ENCODE measurements around the gene SSBP4.

SSBP4 gene

DNA sequence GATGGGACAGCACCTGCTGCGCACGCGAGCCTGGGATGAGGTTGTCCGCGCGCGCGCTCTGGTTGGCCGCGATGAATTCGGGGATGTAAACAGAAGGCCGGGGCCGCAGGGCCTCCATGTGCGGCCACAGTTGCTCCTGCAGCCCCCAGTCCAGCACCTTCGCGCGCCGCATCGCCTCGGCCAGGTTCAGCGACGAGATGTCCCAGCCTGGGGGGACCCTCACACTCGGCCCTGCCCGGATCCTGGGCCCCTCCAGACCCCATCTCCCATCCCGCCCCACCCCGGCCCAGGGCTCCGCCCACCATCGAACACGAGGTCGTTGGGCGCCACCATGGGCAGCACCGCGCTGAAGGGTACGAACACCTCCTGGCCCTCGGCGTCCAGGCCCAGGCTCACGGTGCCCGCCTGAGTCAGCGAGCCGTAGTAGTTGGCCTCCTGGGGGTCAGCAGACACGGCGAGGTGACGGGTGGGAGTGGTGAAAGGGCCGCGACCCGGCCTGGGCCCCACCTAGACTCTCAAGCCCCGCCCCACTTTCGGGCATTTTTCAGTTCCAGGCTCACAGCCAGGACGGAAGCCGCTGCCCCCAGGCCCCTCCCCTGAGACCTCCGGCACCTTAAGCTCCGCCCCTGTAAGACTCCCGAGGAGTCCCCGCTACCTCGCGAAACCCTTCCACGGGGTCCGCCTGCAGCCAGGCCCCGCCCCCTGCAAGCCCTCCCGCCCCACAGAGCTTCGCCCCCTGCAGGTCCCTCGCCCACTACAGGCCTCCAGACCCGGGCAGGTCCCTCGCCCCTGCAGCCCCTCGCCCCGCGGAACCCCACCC is 17.7 kb downstream of the SSBP4 start:
- ChIA-PET CTCF (no interaction called here), POLR2A (interaction anchor here (1.0 kb wide), 1 partner anchor 10 kb away, joined by 3 read pairs; no protein-coding TSS in a partner anchor)
- TF ChIP-seq, protein P1, sequence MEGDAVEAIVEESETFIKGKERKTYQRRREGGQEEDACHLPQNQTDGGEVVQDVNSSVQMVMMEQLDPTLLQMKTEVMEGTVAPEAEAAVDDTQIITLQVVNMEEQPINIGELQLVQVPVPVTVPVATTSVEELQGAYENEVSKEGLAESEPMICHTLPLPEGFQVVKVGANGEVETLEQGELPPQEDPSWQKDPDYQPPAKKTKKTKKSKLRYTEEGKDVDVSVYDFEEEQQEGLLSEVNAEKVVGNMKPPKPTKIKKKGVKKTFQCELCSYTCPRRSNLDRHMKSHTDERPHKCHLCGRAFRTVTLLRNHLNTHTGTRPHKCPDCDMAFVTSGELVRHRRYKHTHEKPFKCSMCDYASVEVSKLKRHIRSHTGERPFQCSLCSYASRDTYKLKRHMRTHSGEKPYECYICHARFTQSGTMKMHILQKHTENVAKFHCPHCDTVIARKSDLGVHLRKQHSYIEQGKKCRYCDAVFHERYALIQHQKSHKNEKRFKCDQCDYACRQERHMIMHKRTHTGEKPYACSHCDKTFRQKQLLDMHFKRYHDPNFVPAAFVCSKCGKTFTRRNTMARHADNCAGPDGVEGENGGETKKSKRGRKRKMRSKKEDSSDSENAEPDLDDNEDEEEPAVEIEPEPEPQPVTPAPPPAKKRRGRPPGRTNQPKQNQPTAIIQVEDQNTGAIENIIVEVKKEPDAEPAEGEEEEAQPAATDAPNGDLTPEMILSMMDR (IDR thresholded peaks at IDR 0.05; ENCODE audit: insufficient read depth, low read length, missing control alignments): no peak
- H3K4me3 ChIP-seq (ENCODE audit: low read depth, low read length): peak overlapping the region; percentile 68
- DNase-seq (ENCODE audit: low read depth, low spot score): no peak

DNA sequence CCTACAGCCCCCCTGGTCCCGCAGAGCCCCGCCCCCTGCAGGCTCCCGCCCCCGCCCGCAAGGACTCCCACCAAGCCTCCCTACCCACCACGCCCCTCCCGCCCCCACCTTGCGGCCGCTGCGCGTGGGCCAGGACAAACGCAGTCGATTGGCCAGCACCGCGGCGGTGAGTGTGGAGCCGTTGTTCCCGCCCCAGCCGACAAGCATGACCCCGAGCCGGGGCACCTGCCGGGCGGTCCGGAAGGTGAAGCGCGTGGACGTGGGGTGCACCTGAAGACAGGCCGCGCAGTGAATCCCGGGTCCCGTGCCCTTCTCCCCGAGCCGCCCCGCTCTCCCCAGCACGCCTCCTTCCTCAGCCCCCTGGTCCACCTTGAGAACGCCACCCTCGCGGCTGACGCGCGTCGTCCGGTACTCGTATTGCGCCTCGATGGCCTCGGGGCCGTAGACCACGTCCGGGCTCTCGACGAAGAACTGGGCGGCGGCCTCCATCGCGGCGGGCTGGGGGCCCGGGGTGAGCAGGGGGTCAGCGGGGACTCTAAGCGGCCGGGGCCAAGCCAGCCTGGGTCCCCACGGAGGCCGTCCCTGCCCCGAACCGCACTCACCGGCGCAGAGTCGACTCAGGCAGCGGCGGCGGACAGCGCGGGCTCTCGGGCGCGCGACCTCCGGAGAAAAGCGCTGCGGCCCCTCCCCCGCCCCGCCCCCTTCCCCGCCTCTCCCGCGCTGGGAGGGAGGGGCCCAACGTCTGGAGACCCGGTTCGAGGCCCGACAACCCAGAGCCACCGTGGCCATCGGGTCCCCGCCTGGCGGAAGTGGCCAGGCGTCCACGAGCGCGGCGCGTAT is 18.5 kb downstream of the SSBP4 start, which contains the start of gene ISYNA1:
ISYNA1 (minus strand) TSS at position 643 of the 840 bp plus-strand sequence; CDS start at position 489, 154 bp downstream.
- peak within 1 kb of the TSS; percentile 68 for H3K4me3 ChIP-seq (ENCODE audit: low read depth, low read length)
- no peak for DNase-seq (ENCODE audit: low read depth, low spot score)
- TF ChIP-seq, protein P1 (IDR thresholded peaks at IDR 0.05; ENCODE audit: insufficient read depth, low read length, missing control alignments): no peak
- ChIA-PET CTCF (no interaction called here), POLR2A (interaction anchor here (1.0 kb wide), 1 partner anchor 11 kb away, joined by 3 read pairs; no protein-coding TSS in a partner anchor)

DNA sequence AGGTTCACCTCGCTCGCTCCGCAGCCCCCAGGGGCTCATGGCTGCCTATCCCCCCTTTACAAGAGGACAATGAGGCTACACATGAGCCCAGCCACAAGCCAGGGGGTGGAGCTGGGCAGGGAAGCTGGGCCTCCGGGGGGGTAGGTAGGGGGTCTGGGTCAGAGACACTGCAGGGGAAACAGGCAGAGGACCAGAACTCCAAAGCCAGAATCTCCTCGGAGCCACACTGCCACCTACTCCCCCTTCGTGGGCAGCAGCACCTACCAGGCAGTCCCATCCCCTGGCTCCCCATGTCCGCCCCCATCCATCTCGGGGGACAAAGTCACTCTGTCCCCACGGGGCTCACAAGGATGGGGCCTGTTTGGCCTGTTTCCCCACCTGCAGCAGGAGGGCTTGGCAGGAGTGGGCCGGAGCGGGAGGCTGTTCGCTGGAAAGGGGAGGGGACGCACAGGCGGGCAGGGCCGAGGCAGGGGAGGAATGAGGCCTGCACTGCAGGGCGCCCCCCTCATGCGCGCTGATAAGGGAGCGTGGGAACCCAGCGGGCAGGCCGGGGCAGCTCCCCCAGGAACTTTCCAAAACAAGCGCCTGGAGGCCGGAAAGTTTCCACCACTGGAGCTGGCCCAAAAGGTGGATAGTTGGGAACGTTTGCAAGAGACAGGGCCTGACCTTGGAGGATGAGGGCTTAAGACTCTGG is 19.3 kb downstream of the SSBP4 start:
- ChIA-PET POLR2A (interaction anchor here (0.7 kb wide), 1 partner anchor 9 kb away, joined by 3 read pairs; no protein-coding TSS in a partner anchor), CTCF (interaction anchor here (0.9 to 2.8 kb wide), 4 partner anchors 12 to 156 kb away, joined by 3 to 27 read pairs (median 4); no protein-coding TSS in a partner anchor)
- DNase-seq (ENCODE audit: low read depth, low spot score): no peak
- TF ChIP-seq, protein P1 (IDR thresholded peaks at IDR 0.05; ENCODE audit: insufficient read depth, low read length, missing control alignments): no peak
- H3K4me3 ChIP-seq (ENCODE audit: low read depth, low read length): peak overlapping the region; percentile 68

DNA sequence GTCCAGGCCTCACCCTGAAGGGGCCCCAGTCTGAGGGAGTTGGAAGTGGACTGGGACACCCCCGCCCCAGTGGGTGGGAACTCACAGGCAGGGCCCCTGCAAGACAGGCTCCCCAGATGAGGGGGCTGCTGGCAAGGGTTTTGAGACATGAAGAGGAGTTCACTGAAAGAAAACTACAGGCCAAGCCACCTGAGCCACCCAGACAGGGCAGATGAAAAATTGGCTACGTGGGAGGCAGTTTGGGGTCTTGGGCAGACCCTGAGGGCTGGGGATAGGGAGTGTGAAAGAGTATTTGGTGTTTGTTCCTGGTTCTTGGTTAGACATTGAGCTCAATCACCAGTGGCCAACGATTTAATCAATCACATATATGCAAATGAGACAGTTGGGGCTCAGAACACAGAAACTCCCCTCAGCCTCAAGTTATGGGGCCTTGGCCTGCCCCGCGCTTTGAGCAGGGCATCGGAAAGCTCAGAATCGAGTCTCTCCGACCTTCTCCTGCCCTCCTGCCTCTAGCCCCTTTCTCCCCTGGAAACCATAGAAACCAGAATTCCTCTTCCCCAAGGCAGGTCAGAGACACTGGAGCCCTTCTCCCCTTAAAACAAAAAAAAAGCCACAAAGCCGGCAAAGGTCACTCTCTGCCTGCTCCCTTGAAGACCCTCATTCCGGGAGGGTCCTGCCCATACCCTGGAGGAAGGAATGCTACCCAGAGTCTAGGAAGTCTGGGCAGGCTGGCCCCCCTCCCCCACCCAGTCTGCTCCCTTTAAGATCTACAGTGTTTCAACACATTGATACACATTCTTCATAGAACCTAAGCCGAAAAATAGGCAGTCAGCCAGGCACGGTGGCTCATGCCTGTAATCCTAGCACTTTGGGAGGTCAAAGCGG is 20.1 kb downstream of the SSBP4 start:
- no peak for DNase-seq (ENCODE audit: low read depth, low spot score)
- ChIA-PET CTCF (interaction anchor here (0.8 to 2.8 kb wide), 5 partner anchors 12 to 155 kb away, joined by 3 to 27 read pairs (median 3); no protein-coding TSS in a partner anchor), POLR2A (interaction anchor here (0.7 kb wide), 1 partner anchor 8 kb away, joined by 3 read pairs; no protein-coding TSS in a partner anchor)
- TF ChIP-seq, protein P1 (IDR thresholded peaks at IDR 0.05; ENCODE audit: insufficient read depth, low read length, missing control alignments): no peak
- H3K4me3 ChIP-seq (ENCODE audit: low read depth, low read length): no peak overlapping the region

DNA sequence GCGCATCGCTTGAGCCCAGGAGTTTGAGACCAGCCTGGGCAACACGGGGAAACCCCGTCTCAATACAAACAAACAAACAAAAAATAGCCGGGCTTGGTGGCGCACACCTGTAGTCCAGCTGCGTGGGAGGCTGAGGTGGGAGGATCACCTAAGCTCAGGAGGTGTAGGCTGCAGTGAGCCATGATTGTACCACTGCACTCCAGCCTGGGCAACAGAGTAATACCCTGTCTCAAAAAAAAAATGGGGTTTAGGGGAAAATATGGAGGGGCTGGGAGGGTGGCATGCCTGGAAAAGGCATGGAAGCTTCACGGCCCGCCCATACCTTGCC is 20.7 kb downstream of the SSBP4 start:
- H3K4me3 ChIP-seq (ENCODE audit: low read depth, low read length): no peak overlapping the region
- no peak for DNase-seq (ENCODE audit: low read depth, low spot score)
- ChIA-PET POLR2A (no interaction called here), CTCF (interaction anchor here (0.8 to 2.8 kb wide), 3 partner anchors 11 to 14 kb away, joined by 3 to 27 read pairs (median 4); no protein-coding TSS in a partner anchor)
- TF ChIP-seq, protein P1 (IDR thresholded peaks at IDR 0.05; ENCODE audit: insufficient read depth, low read length, missing control alignments): no peak

Data from AG04449 (cell line).